ENCODE results near the gene TBC1D22A.

- TF ChIP-seq, protein P1, sequence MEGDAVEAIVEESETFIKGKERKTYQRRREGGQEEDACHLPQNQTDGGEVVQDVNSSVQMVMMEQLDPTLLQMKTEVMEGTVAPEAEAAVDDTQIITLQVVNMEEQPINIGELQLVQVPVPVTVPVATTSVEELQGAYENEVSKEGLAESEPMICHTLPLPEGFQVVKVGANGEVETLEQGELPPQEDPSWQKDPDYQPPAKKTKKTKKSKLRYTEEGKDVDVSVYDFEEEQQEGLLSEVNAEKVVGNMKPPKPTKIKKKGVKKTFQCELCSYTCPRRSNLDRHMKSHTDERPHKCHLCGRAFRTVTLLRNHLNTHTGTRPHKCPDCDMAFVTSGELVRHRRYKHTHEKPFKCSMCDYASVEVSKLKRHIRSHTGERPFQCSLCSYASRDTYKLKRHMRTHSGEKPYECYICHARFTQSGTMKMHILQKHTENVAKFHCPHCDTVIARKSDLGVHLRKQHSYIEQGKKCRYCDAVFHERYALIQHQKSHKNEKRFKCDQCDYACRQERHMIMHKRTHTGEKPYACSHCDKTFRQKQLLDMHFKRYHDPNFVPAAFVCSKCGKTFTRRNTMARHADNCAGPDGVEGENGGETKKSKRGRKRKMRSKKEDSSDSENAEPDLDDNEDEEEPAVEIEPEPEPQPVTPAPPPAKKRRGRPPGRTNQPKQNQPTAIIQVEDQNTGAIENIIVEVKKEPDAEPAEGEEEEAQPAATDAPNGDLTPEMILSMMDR (conservative IDR thresholded peaks at IDR 0.05; ENCODE audit: low read depth, low read length): no peak
- TF ChIP-seq EZH2phosphoT487 (IDR thresholded peaks at IDR 0.05; ENCODE audit: borderline replicate concordance, low read length): no peak
Observed at GRCh38 chr22:47074105-47074504, 311.7 kb downstream of the TBC1D22A start.

All from PC-3 (cell line).